Measurements from ENCODE around the gene PRKCE. TPM values are rescaled to one million over a fixed set of nuclear protein-coding genes. Genes with fewer than 3 reads are reported as not detected.

The PRKCE gene
- total RNA-seq, 1 donor from 2014 or later: 13.7 TPM

DNA sequence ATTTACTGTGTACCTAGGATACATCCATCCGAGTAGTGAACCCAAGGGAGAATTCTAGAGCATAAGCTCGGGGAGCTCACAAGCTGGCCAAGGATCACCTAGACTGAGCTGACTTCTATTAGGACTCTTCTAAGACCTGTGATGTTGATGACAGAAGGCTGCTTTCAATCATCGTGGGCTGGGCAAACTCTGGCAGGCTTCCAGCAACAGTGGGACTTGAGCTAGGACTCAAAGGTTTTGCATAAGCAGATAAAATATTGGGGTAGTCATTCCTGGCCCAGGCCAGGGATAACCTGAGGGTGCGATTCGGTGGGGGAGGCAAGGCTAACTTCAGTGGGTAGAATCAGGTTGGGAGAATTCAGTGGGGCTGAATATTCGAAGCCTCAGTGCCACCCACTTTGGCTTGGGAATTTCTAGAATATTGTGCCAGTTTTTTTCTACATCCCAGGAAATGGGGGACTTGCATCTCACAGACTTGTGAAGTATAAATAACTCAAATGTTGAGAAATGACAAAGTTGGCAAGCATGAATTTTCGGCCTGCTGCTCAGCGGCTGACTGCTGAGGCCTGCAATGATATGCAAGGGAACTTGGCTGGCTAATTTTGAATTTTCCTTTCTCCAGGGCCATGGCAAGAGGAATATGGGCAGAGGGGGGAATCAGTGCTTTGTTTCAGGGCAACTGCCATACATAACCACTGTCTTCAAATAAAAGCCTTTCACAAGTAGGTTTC is 274.3 kb downstream of the PRKCE start:
- intact Hi-C loops (cut with micrococcal nuclease): no loop called here

DNA sequence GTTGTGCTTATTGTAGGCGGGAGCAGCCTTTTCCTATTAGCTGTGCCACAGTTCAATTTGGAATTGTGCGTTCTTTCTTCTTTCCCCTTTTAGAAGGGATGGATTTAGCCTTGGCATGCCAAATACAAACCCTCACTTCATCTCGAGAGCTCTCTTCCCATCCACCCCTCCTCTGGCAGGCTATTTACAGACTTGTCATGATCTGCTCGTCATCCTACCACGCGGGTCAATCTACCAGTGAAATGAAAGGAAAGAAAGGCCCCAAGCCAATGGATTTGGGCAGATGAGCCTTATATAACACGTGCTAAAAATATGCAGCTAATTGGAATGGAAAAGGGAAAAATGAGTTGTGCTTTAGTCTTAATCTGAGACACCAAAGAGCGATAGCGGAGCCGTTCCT is 277.5 kb downstream of the PRKCE start:
- intact Hi-C loops (cut with micrococcal nuclease): no loop called here

DNA sequence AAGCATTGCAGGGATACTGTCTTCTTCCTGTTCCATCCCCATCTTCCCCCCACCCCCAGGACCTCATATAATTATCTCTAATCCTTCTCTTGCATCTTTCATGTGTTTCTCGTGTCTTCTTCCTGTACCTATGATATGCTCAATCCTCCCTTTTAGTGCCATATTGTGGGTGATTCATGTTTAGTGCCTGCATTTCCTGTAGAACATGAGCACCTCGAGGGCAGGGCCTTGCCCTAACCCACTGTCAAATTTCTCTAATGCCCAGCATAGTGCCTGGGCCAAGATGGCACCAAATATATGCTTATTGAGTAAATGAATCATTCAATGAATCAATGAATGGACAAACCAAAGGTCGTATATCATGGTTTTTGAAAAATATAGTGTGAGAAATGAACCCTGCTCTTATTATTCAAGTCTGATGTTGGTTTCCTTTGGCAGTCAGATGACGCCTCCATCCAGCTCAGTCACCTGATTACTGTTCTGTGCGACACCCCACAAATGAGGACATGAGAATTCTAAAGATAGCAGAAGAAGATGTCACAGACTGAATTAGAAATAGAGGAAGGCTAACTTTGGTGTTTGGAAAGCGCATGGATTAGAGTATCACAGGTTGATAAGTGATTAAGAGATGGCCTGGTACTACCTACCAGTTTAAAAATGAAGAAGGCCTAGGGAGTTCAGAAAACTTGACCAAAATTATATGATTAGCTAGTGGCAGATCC is 278.4 kb downstream of the PRKCE start:
- intact Hi-C loops (cut with micrococcal nuclease): no loop called here

DNA sequence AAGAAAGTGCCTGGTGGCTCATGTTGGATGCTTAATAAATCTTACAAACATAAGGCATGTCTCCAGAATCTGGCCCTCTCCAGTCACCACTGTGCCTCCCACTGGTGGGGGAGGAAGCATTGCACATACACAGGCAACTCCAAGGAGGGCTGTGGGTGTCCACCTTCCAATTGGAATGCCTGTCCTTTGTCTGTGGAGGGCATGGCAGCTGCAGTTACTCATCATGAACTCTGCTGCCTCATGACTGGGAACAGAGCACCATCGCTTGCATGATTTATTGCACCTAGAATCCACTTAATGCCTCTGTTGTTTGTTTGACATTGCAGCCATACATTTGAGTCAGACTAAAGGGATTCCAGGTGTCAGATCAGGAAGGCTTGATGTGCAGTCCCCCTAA is 278.9 kb downstream of the PRKCE start:
- intact Hi-C loops (cut with micrococcal nuclease): no loop called here

DNA sequence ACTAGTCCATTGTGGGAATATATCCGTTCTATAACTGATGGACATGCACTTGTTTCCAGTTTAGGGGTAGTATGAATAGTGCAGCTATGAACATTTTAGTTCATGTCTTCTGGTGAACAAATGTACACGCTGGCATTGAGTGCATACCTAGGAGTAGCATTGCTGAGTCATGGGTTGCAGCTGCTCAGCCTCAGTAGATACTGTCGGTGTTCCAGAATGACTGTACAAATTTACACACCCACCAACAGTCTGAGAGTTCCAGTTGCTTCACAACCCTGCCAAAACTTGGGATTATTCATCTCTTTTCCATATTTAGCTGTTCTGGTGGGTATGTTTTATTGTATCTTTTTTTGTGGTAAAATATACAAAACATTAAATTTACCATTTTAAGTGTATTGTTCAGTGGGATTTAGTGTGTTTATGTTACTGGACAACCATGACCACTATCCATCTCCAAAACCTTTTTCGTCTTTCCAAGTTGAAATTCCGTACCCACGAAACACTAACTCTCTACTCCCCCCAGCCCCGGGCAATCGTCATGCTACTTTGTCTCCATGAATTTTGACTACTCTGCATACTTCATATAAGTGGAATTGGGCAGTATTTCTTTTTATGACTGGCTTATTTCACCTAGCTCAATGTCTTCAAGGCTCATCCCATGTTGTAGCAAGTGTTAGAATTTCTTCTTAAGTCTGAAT is 281.0 kb downstream of the PRKCE start:
- intact Hi-C loops (cut with micrococcal nuclease): no loop called here

DNA sequence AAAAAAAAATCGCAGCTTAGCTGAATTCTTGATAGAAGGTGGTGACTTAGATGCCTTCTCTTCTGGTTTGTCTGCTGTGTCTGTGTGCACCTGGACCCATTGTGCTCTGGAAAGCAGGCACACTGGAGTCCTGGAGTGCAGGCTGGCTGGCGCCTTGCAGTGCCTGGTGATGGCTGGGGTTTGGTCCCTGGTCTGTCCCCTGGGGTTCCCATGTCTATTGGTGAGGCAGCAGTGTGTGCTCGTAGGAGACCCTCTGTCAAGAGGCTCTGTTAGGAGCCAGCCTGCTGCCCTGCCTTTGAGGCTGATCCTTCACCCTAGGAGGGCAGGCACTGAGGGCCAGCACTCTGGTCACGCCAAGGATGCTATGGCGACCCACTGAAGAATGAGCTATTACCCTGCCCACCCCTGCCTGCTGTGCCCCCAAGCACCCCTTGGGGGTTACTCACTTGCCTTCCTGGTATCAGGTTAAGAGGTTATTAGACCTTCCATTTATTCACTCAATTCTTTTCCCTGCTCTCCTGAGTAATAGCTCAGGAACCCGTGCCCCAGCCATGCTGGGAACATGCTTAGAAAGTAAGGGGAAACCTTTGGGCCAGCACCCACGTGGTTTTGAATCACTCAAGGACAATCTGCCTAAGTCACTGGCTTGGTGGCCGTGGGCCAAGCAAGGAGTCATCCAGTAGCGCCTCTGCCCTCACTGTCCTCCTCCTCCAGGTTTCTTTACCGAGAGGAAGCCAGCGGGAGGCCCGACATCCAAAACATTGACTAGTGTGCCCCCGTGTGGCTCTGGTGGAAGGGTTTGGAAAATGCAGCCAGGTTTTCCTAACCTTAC is 284.5 kb downstream of the PRKCE start:
- intact Hi-C loops (cut with micrococcal nuclease): loop anchor here (1.0 kb wide), 3 partner anchors 158 to 351 kb away; no protein-coding TSS in a partner anchor

DNA sequence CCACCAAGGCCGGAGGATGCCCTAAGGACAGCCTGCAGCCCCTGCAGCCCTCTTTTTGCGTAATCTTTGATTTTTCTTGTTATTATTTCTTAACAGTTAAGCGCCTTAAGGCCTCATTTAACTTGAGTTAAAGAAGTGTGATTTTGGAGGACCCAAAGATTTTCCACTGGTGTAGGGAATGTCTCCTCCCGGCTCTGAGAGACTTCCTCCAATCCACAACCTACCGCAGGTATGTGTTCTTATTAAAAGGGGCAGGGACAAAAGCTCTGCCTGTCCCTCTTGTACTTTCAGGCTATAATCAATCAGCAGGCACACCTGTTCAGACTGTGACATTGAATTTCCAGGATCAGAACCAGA is 285.1 kb downstream of the PRKCE start:
- intact Hi-C loops (cut with micrococcal nuclease): loop anchor here (1.0 kb wide), 3 partner anchors 158 to 351 kb away; no protein-coding TSS in a partner anchor

DNA sequence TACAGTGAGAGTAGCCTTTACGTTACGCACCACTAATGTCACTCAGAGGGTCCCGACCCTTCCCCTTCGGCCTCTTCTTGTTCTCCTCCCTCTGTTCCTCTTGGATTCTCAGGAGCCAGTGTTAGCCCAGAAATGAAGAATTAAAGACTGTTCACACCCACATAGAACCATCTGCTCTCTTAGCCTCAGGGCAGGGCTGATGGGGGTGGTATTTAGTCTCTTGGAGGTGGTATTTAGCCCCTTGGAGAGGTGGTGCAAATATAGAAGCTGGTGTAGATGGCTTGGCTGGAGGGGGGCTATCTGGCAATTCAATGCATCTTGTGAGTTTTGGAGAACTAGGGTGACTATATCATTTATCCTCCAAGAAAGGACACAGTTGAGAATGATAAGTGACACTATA is 286.5 kb downstream of the PRKCE start:
- intact Hi-C loops (cut with micrococcal nuclease): no loop called here

DNA sequence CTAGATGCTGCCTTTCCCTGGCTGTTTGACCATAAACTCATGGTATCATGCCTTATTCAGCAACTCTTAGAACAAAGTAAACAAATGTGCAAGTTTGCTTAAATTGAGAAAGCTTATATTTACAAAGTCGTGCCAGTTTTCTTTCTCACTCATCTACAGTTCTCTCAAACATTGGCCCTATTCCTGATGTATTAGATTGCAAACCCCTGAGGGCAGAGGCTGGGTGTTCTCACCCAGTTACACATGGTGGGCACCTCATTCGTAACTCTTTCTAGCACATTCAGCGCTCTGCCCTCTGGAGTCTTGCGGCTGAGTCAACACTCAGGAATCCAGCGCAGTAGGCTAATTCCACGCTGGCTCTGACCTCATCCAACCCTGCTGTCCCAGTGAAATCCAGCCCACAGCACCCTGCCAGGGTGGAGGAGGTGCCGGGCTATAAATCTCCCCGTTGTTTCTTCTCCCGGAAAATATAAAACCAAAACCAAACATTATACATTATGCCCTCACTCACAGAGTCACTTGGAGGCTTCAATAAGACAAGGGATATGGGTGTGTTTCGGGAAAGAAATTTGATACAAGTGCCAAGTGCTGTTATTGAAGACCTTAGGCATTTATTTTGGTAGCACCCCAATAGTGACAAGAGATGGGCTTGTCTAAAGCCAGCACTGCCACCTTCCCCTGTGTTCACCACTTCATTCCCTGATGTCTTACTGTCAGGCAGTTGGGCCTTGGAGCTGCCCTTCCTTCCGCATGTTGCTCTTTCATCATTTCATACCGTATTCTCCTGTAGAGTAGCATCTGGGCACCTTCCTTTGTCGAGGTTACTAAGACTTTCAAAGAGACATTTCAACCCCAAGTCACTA is 287.4 kb downstream of the PRKCE start:
- intact Hi-C loops (cut with micrococcal nuclease): no loop called here

DNA sequence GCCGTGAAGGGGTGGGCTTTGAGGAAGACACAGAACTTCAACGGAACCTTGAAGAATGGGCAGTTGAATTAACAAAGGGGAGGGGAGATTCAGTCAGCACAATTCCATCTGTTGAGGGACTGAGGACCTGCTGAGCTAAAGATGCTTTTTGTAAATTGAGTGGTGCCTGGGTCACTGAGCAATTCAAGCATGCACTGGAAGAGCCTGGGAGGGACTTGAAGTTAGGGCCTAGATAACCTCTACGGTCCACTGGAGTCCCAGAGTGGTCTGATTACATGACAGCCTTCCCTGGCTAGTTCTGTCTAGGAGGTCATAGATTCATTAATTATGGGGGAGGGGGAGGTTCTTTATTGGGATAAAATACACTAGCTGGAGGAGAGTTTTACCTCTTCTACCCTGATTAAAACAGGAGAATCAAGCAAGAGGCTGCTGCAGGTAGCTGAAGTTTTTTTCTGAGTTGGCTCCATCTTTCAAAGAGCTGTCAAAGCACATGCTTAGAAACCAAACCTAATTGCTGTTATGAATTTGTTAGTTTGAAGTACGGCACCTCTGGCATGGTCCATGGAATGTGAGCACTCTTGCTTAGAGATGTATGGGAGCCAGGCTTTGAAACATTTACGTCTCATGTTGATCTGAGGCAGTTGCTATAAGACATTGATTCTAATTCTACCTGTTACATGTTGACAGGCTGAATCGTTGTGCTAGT is 290.2 kb downstream of the PRKCE start:
- intact Hi-C loops (cut with micrococcal nuclease): no loop called here

DNA sequence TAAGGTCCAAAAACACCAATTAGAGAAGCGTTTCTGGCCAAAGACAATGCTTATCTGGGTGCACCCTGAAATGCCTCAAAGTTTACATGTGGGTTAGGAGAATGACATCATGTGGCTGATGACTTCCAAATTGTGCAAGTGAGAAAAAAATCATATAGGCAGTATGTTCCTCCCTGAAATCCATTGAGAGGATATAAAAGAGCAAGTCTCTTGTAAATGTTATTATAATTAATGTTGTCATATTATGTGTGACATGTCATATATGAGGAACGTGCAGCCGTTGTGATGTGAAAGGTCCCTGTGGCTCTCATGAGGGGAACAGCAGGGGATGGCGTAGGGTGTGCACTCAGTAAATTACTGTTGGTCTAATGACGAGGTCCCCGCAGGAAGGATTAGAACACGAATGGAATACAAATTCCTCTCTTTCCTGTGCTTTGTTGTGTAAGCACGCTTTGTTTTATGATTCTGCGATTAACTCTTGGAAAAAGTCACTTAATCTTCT is 290.8 kb downstream of the PRKCE start:
- intact Hi-C loops (cut with micrococcal nuclease): no loop called here

DNA sequence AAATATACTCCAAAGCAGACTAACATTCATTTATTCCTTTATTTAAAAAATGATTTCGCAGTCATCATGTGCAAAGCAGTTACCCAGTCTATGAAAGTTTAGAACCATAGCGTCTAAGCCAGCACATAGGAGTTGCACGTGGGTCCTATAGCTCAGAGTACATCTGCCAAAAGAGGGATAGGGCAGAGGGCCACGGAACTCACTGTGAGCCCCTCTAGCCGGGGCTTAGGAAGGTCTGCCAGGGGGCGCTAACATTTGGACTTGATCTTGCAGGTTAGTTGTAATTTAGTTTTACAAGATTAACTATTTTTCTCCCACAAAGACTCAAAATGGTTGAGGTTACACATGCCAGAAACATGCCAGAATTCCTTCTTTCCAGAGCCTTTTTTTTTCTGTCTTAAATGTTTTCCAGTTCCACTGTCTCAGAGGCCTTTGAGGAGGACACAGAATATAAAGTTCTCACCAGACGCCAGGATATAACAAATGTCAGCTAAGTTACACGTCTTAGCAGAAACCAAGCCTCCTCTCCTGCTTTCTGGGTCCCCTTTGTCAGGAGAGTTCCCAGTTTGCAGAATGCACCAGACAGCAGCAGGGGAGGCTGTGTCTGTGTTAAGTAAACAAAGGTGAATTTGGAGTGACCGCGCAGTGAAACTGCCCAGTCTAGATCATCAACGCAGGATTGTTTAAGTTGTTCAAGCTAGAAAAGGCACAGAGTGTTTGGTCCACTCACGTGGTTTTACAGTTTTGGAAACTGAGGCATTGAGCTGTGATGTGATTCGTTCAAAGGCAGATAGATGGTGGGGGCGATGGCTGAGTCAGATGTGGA is 292.0 kb downstream of the PRKCE start:
- intact Hi-C loops (cut with micrococcal nuclease): no loop called here

DNA sequence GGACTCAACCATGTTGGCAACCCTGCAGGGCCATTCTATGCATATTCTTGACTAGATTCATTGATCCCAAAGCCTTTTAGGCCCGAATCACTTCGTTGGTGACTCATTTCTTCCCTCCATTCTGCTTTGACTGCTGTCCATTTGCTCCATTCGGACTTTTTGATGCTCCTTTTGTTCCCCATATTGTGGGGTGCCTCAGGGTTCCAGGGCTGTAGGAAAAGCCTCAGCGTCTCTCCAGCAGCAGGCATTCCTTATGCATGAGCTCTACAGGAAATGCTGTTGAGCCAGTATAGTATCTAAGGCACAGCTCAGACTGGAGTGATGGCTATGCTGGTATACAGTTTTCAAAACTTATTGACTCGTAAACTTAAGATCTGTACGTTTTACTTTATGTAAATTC is 292.6 kb downstream of the PRKCE start:
- intact Hi-C loops (cut with micrococcal nuclease): no loop called here

DNA sequence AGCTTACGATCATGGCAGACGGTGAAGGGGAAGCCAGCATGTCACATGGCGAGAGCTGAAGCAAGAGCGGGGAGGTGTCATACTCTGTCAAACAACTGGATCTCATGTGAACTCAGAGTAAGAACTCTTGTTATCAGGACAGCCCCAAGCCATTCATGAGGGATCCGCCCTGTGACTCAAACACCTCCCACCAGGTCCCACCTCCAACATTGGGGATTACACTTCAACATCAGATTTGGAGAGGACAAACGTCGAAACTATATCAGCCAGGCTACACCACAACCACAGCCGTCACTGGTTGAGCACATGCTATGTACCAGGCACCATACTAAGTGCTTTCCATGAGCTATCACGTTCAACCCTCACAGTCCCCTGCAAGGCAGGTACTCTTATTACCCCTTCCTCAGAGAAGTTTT is 293.8 kb downstream of the PRKCE start:
- intact Hi-C loops (cut with micrococcal nuclease): no loop called here

DNA sequence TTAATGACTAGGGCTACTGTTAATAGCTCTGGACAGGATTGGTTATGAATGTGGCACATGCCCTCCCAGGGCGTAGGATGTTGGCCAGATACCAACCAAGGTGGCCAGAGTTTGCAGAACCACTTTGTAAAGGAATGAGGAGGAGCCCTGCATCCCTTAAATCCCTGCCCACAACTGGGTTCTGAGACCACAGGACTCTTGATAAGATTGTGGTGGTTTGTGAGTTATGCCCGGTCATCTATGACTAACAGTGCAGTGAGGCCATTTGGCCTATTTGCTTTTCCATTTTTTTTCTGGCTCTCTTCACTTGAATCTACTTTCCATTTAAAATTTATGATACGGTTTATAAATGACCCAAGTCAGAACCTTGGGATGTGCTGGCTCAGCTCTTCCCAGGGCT is 294.5 kb downstream of the PRKCE start:
- intact Hi-C loops (cut with micrococcal nuclease): no loop called here

DNA sequence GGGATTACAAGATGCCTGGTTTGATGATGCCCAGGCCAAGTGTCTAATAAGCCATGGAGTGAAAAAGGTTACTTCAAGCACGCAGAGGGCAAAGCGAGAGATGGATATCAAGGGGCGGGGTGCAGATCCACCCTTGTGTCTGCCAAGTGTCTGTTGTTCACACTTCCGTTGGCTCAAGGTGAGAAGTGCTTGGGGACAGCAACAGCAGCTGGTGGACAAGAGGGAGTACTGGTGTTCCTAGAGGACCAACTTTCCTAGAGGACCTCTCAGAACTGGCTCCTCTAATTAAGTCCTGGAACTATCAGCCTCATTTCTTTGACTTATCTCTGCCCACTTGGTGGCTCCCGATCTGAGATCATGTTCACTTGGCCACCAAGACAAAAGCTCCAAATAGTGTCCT is 299.1 kb downstream of the PRKCE start:
- intact Hi-C loops (cut with micrococcal nuclease): no loop called here

DNA sequence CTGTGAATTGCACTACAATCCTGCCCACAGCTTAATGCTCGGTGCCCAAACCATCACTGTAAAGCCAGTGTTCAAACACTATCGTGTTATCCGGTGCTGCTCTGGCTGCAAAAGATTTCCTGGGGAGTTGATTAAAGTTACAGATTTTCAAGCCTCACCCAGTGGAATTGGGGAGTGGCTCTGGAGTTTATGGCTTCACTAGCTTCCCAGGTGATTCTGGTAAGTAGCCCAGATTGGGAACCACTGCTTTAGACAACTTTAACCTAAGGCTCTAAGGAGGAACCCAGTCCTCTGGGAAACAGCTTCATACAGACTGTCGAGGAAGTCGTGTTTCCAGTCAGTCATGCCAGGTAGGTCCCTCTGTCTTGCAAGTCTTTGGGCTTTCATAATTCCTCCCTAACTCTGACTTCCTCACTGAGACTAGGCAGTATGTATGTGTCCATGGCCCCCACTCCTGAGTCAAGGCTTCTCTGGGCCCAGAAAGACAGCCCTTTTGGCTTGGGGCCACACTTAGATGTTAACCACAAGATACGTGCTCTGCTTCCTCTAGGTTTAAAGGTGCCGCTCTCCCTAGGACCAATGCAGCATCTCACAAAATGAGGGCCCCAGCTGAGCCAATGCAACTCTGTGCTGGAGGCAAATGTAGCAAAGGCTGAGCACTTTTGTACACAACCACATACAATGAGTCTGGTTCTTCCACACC is 299.7 kb downstream of the PRKCE start:
- intact Hi-C loops (cut with micrococcal nuclease): no loop called here

DNA sequence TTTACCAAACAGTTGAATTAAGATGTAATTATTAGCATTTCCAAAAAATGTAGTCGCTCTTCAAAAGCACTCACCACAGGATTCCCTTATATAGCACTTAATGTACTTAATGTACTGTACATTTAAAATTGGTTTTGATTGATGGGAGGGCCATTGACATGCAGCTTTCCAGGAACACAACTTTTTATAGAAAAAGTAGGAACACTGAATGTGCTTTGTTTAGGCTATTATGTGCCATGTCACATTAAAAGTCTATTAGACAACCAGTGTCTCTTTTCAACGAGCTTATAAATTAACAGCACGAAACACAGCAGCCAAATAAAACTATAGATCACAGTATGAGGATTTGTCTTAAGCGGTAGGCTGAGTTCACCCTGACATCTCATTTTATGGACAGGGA is 301.1 kb downstream of the PRKCE start:
- intact Hi-C loops (cut with micrococcal nuclease): no loop called here

Measured in T-helper 1 cell treated with Interleukin-12 subunit alpha and Interleukin-12 subunit beta and Interleukin-4 antibody, amounts not matched to agents 30 ng/mL and 1 ng/mL, for 36 hours (primary cell).